ENCODE data around the gene NPM1.

DNA sequence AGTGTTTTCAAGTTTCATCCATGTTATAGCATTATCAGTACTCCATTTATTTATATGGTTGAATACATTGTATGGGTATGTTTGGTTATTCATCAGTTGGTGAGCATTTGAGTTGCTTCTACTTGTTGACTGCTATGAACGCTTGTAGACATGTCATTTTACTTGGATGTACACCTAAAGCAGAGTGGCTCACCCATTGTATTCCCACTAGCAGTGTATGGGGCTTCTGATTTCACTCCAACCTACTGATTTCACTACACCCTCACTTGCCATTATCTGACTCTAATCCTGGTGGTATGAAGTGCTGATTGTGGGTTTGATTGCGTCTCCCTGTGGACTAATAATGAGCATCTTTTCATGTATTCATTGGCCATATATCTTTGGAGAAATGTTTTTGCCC, 9.5 kb downstream of the NPM1 start:
- no peak for TF ChIP-seq TAF1 (IDR thresholded peaks at IDR 0.05; ENCODE audit: low read depth)
- no peak for TF ChIP-seq CEBPB (IDR thresholded peaks at IDR 0.05)
- no peak for TF ChIP-seq EP300 (IDR thresholded peaks at IDR 0.05; ENCODE audit: borderline replicate concordance)
- TF ChIP-seq EGR1 (IDR thresholded peaks at IDR 0.05), result no peak
- TF ChIP-seq, protein P1, sequence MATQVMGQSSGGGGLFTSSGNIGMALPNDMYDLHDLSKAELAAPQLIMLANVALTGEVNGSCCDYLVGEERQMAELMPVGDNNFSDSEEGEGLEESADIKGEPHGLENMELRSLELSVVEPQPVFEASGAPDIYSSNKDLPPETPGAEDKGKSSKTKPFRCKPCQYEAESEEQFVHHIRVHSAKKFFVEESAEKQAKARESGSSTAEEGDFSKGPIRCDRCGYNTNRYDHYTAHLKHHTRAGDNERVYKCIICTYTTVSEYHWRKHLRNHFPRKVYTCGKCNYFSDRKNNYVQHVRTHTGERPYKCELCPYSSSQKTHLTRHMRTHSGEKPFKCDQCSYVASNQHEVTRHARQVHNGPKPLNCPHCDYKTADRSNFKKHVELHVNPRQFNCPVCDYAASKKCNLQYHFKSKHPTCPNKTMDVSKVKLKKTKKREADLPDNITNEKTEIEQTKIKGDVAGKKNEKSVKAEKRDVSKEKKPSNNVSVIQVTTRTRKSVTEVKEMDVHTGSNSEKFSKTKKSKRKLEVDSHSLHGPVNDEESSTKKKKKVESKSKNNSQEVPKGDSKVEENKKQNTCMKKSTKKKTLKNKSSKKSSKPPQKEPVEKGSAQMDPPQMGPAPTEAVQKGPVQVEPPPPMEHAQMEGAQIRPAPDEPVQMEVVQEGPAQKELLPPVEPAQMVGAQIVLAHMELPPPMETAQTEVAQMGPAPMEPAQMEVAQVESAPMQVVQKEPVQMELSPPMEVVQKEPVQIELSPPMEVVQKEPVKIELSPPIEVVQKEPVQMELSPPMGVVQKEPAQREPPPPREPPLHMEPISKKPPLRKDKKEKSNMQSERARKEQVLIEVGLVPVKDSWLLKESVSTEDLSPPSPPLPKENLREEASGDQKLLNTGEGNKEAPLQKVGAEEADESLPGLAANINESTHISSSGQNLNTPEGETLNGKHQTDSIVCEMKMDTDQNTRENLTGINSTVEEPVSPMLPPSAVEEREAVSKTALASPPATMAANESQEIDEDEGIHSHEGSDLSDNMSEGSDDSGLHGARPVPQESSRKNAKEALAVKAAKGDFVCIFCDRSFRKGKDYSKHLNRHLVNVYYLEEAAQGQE (IDR thresholded peaks at IDR 0.05; ENCODE audit: low read depth), result no peak
- no peak for TF ChIP-seq ZBTB7A (IDR thresholded peaks at IDR 0.05; ENCODE audit: low read depth)
- TF ChIP-seq FOXM1 (IDR thresholded peaks at IDR 0.05; ENCODE audit: borderline replicate concordance, low read depth), result no peak
- TF ChIP-seq RAD21 (IDR thresholded peaks at IDR 0.05; ENCODE audit: low read depth), result no peak
- no peak for TF ChIP-seq TEAD4 (IDR thresholded peaks at IDR 0.05)
